H1 (cell line): Measurements from ENCODE around the gene SLC25A26. TPM values are rescaled to one million over a fixed set of nuclear protein-coding genes. Genes with fewer than 3 reads are reported as not detected.

ENCODE experiments used
- CTCF ChIA-PET: fragments of 300-600 bp; sonication (Branson Sonifier 250); formaldehyde crosslinking; loops from one replicate; lab custom pipeline; 2021; ENCODE audit not compliant: partially characterized antibody; lab: Charles Lee
- POLR2A ChIA-PET: fragments of 300-600 bp; sonication (Branson Sonifier 250); formaldehyde crosslinking; loops from one replicate; lab custom pipeline; 2021; ENCODE audit warnings: inconsistent platforms; ENCODE audit not compliant: partially characterized antibody; lab: Charles Lee
- DNase-seq, 2 experiments: peaks; one replicate each; pipeline versions ENCODE4 v3.0.0 to v3.0.0-alpha.2; 2010 to 2022; ENCODE audit warnings: low spot score in 2 of 2, low read depth in 1 of 2, mixed read lengths in 1 of 2
- FAIRE-seq: peaks from 2 replicates; lab custom pipeline; 2011; peaks lifted over from hg19 to GRCh38; lab: Jason Lieb, UNC
- H2AFZ ChIP-seq: 2 replicates; pipeline ENCODE4 v1.8.1; 2012; ENCODE audit warnings: low read length, inconsistent platforms
- H2AK5ac ChIP-seq: 2 replicates; pipeline ENCODE4 v1.6.1; 2013; ENCODE audit warnings: low read depth, low read length
- H2BK120ac ChIP-seq: replicated peaks from 2 replicates; pipeline ENCODE3; 2013; ENCODE audit warnings: low read depth, low read length, inconsistent platforms
- H2BK12ac ChIP-seq: 2 replicates; pipeline ENCODE4 v1.6.1; 2013; ENCODE audit warnings: low read depth, low read length
- H2BK15ac ChIP-seq: 2 replicates; pipeline ENCODE4 v1.6.1; 2013; ENCODE audit warnings: low read length
- H2BK20ac ChIP-seq: 2 replicates; pipeline ENCODE4 v1.6.1; 2013; ENCODE audit warnings: low read length
- H2BK5ac ChIP-seq: 2 replicates; pipeline ENCODE4 v1.6.1; 2013; ENCODE audit warnings: low read depth, low read length
- H3K14ac ChIP-seq: 2 replicates; pipeline ENCODE4 v1.6.1; 2013; ENCODE audit warnings: inconsistent platforms; ENCODE audit not compliant: insufficient read length
- H3K18ac ChIP-seq: 2 replicates; pipeline ENCODE4 v1.6.1; 2013; ENCODE audit warnings: low read length; ENCODE audit errors: extremely low read depth
- H3K23ac ChIP-seq: 2 replicates; pipeline ENCODE4 v1.6.1; 2013; ENCODE audit warnings: inconsistent platforms; ENCODE audit not compliant: insufficient read length
- H3K23me2 ChIP-seq: 2 replicates; pipeline ENCODE4 v1.6.1; 2013; ENCODE audit warnings: low read depth, low read length
- H3K27ac ChIP-seq: 2 replicates; pipeline ENCODE4 v1.6.1; 2011; ENCODE audit warnings: low read depth, low read length, inconsistent platforms
- H3K27me3 ChIP-seq, 4 experiments: replicated peaks in 1 of 4; 1 replicate in 1 of 4; 2 replicates in 3 of 4; pipeline versions ENCODE4 v1.6.1 to v1.8.1; 2011 to 2013; ENCODE audit warnings: low read length in 3 of 4, mild to moderate bottlenecking in 3 of 4, inconsistent platforms in 2 of 4, mixed read lengths in 2 of 4, moderate library complexity in 1 of 4; ENCODE audit not compliant: control insufficient read depth in 3 of 4, insufficient read depth in 3 of 4; ENCODE audit errors: extremely low read depth in 1 of 4
- H3K36me3 ChIP-seq, 4 experiments: 2 replicates each; pipeline versions ENCODE4 v1.6.1 to v1.8.1; 2011 to 2013; ENCODE audit warnings: mild to moderate bottlenecking in 4 of 4, low read length in 3 of 4, moderate library complexity in 2 of 4, control low read depth in 1 of 4, inconsistent platforms in 1 of 4; ENCODE audit not compliant: insufficient read depth in 4 of 4, control insufficient read depth in 2 of 4
- H3K4ac ChIP-seq: replicated peaks from 2 replicates; pipeline ENCODE3; 2013; ENCODE audit warnings: low read length, low read depth, mixed read lengths, inconsistent platforms; ENCODE audit not compliant: insufficient read length
- H3K4me1 ChIP-seq, 4 experiments: replicated peaks in 1 of 4; 1 replicate in 1 of 4; 2 replicates in 3 of 4; pipeline versions ENCODE4 v1.6.1 to v1.8.1; 2011 to 2013; ENCODE audit warnings: low read length in 3 of 4, inconsistent platforms in 2 of 4, mixed read lengths in 1 of 4; ENCODE audit not compliant: insufficient read depth in 4 of 4, control insufficient read depth in 3 of 4
- H3K4me2 ChIP-seq, 2 experiments: 2 replicates each; pipeline versions ENCODE4 v1.6.1 to v1.8.1; 2011 to 2013; ENCODE audit warnings: low read depth in 2 of 2, low read length in 2 of 2, control low read depth in 1 of 2, inconsistent platforms in 1 of 2, mild to moderate bottlenecking in 1 of 2; ENCODE audit not compliant: insufficient read depth in 1 of 2
- H3K4me3 ChIP-seq, 4 experiments: fragments of 200-600, 300-600 bp in 1 of 4; sonication (generic), shearing (Covaris generic), sonication (Bioruptor Twin) in 1 of 4; 2 replicates each; pipeline versions ENCODE4 v1.5.1 to v1.8.1; 2011 to 2016; ENCODE audit warnings: low read length in 4 of 4, low read depth in 3 of 4, control low read depth in 2 of 4, inconsistent platforms in 2 of 4, mild to moderate bottlenecking in 2 of 4, mixed read lengths in 1 of 4, moderate library complexity in 1 of 4; ENCODE audit not compliant: insufficient read depth in 2 of 4; ENCODE audit errors: extremely low read depth in 1 of 4
- H3K56ac ChIP-seq: replicated peaks from 2 replicates; pipeline ENCODE3; 2013; ENCODE audit warnings: low read depth, mild to moderate bottlenecking, mixed read lengths, low read length, inconsistent platforms; ENCODE audit not compliant: insufficient read length
- H3K79me1 ChIP-seq: 2 replicates; pipeline ENCODE4 v1.6.1; 2013; ENCODE audit warnings: low read depth, low read length, control low read depth
- H3K79me2 ChIP-seq, 2 experiments: 2 replicates each; pipeline versions ENCODE4 v1.6.1 to v1.8.1; 2012 to 2013; ENCODE audit warnings: low read length in 2 of 2, mild to moderate bottlenecking in 2 of 2, inconsistent platforms in 1 of 2; ENCODE audit not compliant: insufficient read depth in 2 of 2, control insufficient read depth in 1 of 2
- H3K9ac ChIP-seq, 4 experiments: replicated peaks in 1 of 4; 1 replicate in 1 of 4; 2 replicates in 3 of 4; pipeline versions ENCODE4 v1.6.1 to v1.8.1; 2011 to 2013; ENCODE audit warnings: low read depth in 3 of 4, low read length in 3 of 4, control low read depth in 2 of 4, mild to moderate bottlenecking in 2 of 4, moderate library complexity in 2 of 4, inconsistent platforms in 1 of 4; ENCODE audit errors: extremely low read depth in 1 of 4
- H3K9me3 ChIP-seq, 2 experiments: 2 replicates each; pipeline versions ENCODE4 v1.6.1 to v1.8.1; 2012 to 2013; ENCODE audit warnings: mild to moderate bottlenecking in 2 of 2, moderate library complexity in 2 of 2, control low read depth in 1 of 2, inconsistent platforms in 1 of 2, low read depth in 1 of 2, low read length in 1 of 2, mixed read lengths in 1 of 2; ENCODE audit not compliant: insufficient read depth in 2 of 2
- H4K20me1 ChIP-seq, 2 experiments: replicated peaks in 1 of 2; 2 replicates each; pipeline versions ENCODE3 to v1.8.1; 2011 to 2013; ENCODE audit warnings: inconsistent platforms in 2 of 2, low read length in 2 of 2, mild to moderate bottlenecking in 1 of 2; ENCODE audit not compliant: insufficient read depth in 2 of 2, control insufficient read depth in 1 of 2
- H4K5ac ChIP-seq: 2 replicates; pipeline ENCODE4 v1.6.1; 2013; ENCODE audit warnings: low read length, low read depth, mixed read lengths, inconsistent platforms; ENCODE audit not compliant: insufficient read length
- H4K8ac ChIP-seq: 2 replicates; pipeline ENCODE4 v1.8.0; 2013; ENCODE audit warnings: mild to moderate bottlenecking, moderate library complexity, low read length, inconsistent platforms; ENCODE audit not compliant: insufficient read depth; ENCODE audit errors: extremely low read depth
- H4K91ac ChIP-seq: replicated peaks from 2 replicates; pipeline ENCODE3; 2013; ENCODE audit warnings: low read length, mixed read lengths, inconsistent platforms; ENCODE audit not compliant: insufficient read length
- CEBPB ChIP-seq: IDR thresholded peaks from 2 replicates; pipeline ENCODE4 v1.6.1; 2012; ENCODE audit warnings: low read depth, low read length
- EGR1 ChIP-seq: IDR thresholded peaks from 2 replicates; pipeline ENCODE4 v1.6.1; 2011; ENCODE audit warnings: low read depth, low read length, borderline replicate concordance
- EP300 ChIP-seq, 2 experiments: IDR thresholded peaks; 1 replicate in 1 of 2; 2 replicates in 1 of 2; pipeline ENCODE4 v1.6.1; 2011 to 2012; ENCODE audit warnings: low read depth in 2 of 2, low read length in 2 of 2, mild to moderate bottlenecking in 2 of 2, borderline replicate concordance in 1 of 2, inconsistent platforms in 1 of 2, moderate library complexity in 1 of 2
- GABPA ChIP-seq: IDR thresholded peaks from 2 replicates; pipeline ENCODE4 v1.6.1; 2011; ENCODE audit warnings: mild to moderate bottlenecking, low read length, moderate library complexity, borderline replicate concordance; ENCODE audit not compliant: insufficient read depth
- JUN ChIP-seq: IDR thresholded peaks from 2 replicates; pipeline ENCODE4 v1.6.1; 2011; ENCODE audit warnings: low read depth, mild to moderate bottlenecking, improper control_type of control experiment, low read length
- KDM5A ChIP-seq: fragments of 200-600 bp; IDR thresholded peaks from 2 replicates; pipeline ENCODE4 v1.7.1; 2012; ENCODE audit warnings: mild to moderate bottlenecking, low read length, inconsistent platforms, mixed read lengths
- NRF1 ChIP-seq: IDR thresholded peaks from 2 replicates; pipeline ENCODE4 v1.6.1; 2011; ENCODE audit warnings: mild to moderate bottlenecking, low read depth, low read length, improper control_type of control experiment
- PHF8 ChIP-seq: fragments of 200-600 bp; sonication (generic); conservative IDR thresholded peaks from 2 replicates; pipeline ENCODE4 v1.7.1; 2012; ENCODE audit warnings: low read depth, mild to moderate bottlenecking, inconsistent platforms, low read length, moderate library complexity
- RXRA ChIP-seq: IDR thresholded peaks from 2 replicates; pipeline ENCODE4 v1.6.1; 2011; ENCODE audit warnings: low read depth, mild to moderate bottlenecking, low read length, moderate library complexity; ENCODE audit not compliant: insufficient read depth
- SIX5 ChIP-seq: IDR thresholded peaks from 2 replicates; pipeline ENCODE4 v1.6.1; 2011; ENCODE audit warnings: mild to moderate bottlenecking, low read depth, low read length
- SP4 ChIP-seq: IDR thresholded peaks from 2 replicates; pipeline ENCODE4 v1.6.1; 2012; ENCODE audit warnings: low read length, inconsistent platforms
- TBP ChIP-seq: IDR thresholded peaks from 2 replicates; pipeline ENCODE4 v1.6.1; 2011; ENCODE audit warnings: low read depth, low read length, improper control_type of control experiment
- WGBS, 2 experiments: shearing (Covaris generic) in 1 of 2; methylation state at CpG; one replicate each; pipeline versions ENCODE4 v1.1.6 to v1.1.7; 2013 to 2015; ENCODE audit warnings: low lambda C conversion rate in 2 of 2, mixed read lengths in 2 of 2, inconsistent platforms in 1 of 2, low coverage in 1 of 2, missing lambda C conversion rate in 1 of 2; ENCODE audit not compliant: insufficient replicate concordance in 2 of 2, insufficient coverage in 1 of 2, insufficient read length in 1 of 2; ENCODE audit errors: extremely low coverage in 1 of 2, missing lambda C conversion rate in 1 of 2; 5-methylcytosine and 5-hydroxymethylcytosine counted together
- polyA plus RNA-seq, 7 experiments: library from polyadenylated mRNA; depleted of rRNA in 3 of 7; stranded (reverse) in 5 of 7; unstranded in 2 of 7; fragments of >200 nt in 5 of 7; fragments of 200-250 nt in 2 of 7; gene quantifications; 1 replicate in 5 of 7; 2 replicates in 1 of 7; 4 replicates in 1 of 7; pipeline versions ENCODE4 v1.2.1 to v1.2.3, GENCODE V29; 2011 to 2013; ENCODE audit warnings: missing spikeins in 2 of 7, mixed read lengths in 2 of 7
- total RNA-seq: library from RNA; stranded (reverse); fragmentation: NEBNext Ultra II Directional; extraction: Animal tissue kit (Norgen Biotek cat#: 25700); gene quantifications from 2 replicates; pipeline ENCODE4 v1.2.1, GENCODE V29; 2021
- TF ChIP-seq, protein P1 (sequence below): IDR thresholded peaks from 2 replicates; pipeline ENCODE4 v1.6.1; 2012; ENCODE audit warnings: low read length, inconsistent platforms

Gene SLC25A26
- total and polyA plus RNA-seq, 2 of the 8 experiments (the other 6 are each of a cell fraction or from before 2014, with no cell fraction given), result 30.0 to 37.0 TPM

GRCh38 chr3:66227051-66227450, 6.2 kb downstream of the SLC25A26 start:
- Histone ChIP-seq H3K23ac (no peak overlapping the region), H2AK5ac (no peak overlapping the region), H3K23me2 (no peaks in the 10 kb centered on the region; the same call in 1 of the 2 replicates), H2BK5ac (no peak overlapping the region), H3K27me3 (no peaks in the 10 kb centered on the region), H2BK20ac (no peak overlapping the region), H3K4me1 (no peaks in the 10 kb centered on the region; a peak in 1 of 7 replicates), H3K79me1 (no peaks in the 10 kb centered on the region; the same call in 1 of the 2 replicates), H4K91ac (no peak overlapping the region), H3K18ac (no peak overlapping the region), H3K9me3 (no peaks in the 10 kb centered on the region), H3K4me3 (no peak overlapping the region), H3K4ac (no peak overlapping the region), H4K5ac (no peak overlapping the region), H2BK15ac (no peak overlapping the region), H3K27ac (no peak overlapping the region), H3K4me2 (no peak overlapping the region), H3K56ac (no peak overlapping the region), H3K14ac (no peak overlapping the region), H3K9ac (no peak overlapping the region), H3K79me2 (peaks cover 0 to 39% of the 10 kb centered on the region in 2 experiments; a peak in 1 of 4 replicates), H2BK12ac (no peak overlapping the region), H3K36me3 (peaks cover 0 to 3% (median 0%) of the 10 kb centered on the region in 4 experiments; a peak in 1 of 8 replicates), H2BK120ac (no peak overlapping the region), H2AFZ (no peak overlapping the region), H4K8ac (no peak overlapping the region), H4K20me1 (peaks cover 0 to 2% of the 10 kb centered on the region in 2 experiments)
- ChIA-PET CTCF (interaction anchor here (0.6 to 1.4 kb wide), 3 partner anchors 8 to 473 kb away, joined by 3 read pairs; no protein-coding TSS in a partner anchor), POLR2A (no interaction called here)
- DNase-seq (no peak), FAIRE-seq (no peak)
- TF ChIP-seq SIX5 (no peak), GABPA (no peak), NRF1 (no peak), RXRA (no peak), PHF8 (no peak), JUN (no peak), KDM5A (no peak), TBP (no peak), EP300 (IDR thresholded peaks at IDR 0.05; ENCODE audit: borderline replicate concordance in 1 of 2, low read depth in 2 of 2, low read length in 2 of 2) (no peak), CEBPB (no peak), EGR1 (no peak), SP4 (no peak)
- TF ChIP-seq, protein P1, sequence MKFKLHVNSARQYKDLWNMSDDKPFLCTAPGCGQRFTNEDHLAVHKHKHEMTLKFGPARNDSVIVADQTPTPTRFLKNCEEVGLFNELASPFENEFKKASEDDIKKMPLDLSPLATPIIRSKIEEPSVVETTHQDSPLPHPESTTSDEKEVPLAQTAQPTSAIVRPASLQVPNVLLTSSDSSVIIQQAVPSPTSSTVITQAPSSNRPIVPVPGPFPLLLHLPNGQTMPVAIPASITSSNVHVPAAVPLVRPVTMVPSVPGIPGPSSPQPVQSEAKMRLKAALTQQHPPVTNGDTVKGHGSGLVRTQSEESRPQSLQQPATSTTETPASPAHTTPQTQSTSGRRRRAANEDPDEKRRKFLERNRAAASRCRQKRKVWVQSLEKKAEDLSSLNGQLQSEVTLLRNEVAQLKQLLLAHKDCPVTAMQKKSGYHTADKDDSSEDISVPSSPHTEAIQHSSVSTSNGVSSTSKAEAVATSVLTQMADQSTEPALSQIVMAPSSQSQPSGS, result no peak
- WGBS, 2 experiments, result 81% methylated on average over 3 of the region's 3 CpGs; no CpG with 5 or more reads in 1 of the 2 experiments
